Ovary (tissue), 9 donors: Measurements from ENCODE around the gene CHERP. TPM values are rescaled to one million over a fixed set of nuclear protein-coding genes. Genes with fewer than 3 reads are reported as not detected.

Source experiments
- DNase-seq, 5 donors: peaks; one replicate each; pipeline ENCODE4 v3.0.0-alpha.2; 2019 to 2020
- H3K27ac ChIP-seq, 2 donors: fragments of 200-600 bp; one replicate each; pipeline versions ENCODE4 v1.5.1 to v1.8.0; 2019 to 2022
- H3K27me3 ChIP-seq: fragments of 200-600 bp; one replicate; pipeline ENCODE4 v1.8.0; 2022
- H3K36me3 ChIP-seq: fragments of 200-600 bp; sonication (generic); one replicate; pipeline ENCODE4 v1.5.1; 2019
- H3K4me1 ChIP-seq: one replicate; pipeline ENCODE4 v1.8.1; 2013; ENCODE audit warnings: mild to moderate bottlenecking, moderate library complexity; ENCODE audit not compliant: insufficient read depth
- H3K4me3 ChIP-seq: fragments of 200-600 bp; sonication (generic); one replicate; pipeline ENCODE4 v1.5.1; 2017
- H3K9me3 ChIP-seq, 2 donors: fragments of 200-600 bp in 1 of 2; sonication (generic) in 1 of 2; one replicate each; pipeline versions ENCODE4 v1.5.1 to v1.8.1; 2013 to 2019; ENCODE audit warnings: mild to moderate bottlenecking in 1 of 2, moderate library complexity in 1 of 2
- EP300 ChIP-seq: sonication (generic); formaldehyde crosslinking; IDR thresholded peaks from one replicate; pipeline ENCODE4 v1.6.1; 2017; ENCODE audit warnings: antibody characterized with exemption
- POLR2A ChIP-seq: fragments of 450-650 bp; IDR thresholded peaks from one replicate; pipeline ENCODE4 v1.6.1; 2017; ENCODE audit warnings: antibody characterized with exemption, mild to moderate bottlenecking, moderate library complexity
- WGBS, 3 donors: extraction: QIAGEN DNeasy Blood & Tissue Kit in 1 of 3; methylation state at CpG; one replicate each; pipeline versions ENCODE4 v1.1.5 to v1.1.7; 2013 to 2017; 5-methylcytosine and 5-hydroxymethylcytosine counted together
- intact Hi-C, 4 donors: fragments of 100-400 bp; cut with DNase I; formaldehyde crosslinking; loops; one replicate each; pipeline versions ENCODE4 v1.11.0 to v1.15.1; 2022 to 2023
- polyA plus RNA-seq, 2 donors: library from polyadenylated mRNA; stranded (reverse); fragments of 200-250 nt in 1 of 2; fragments of 350-450 nt in 1 of 2; fragmentation: Illumina TruSeq in 1 of 2; extraction: RNeasy Lipid Tissue Mini Kit (QIAGEN cat#74804) in 1 of 2; gene quantifications; one replicate each; pipeline ENCODE4 v1.2.3, GENCODE V29; 2013 to 2014
- total RNA-seq, 7 donors: library from RNA; depleted of rRNA in 2 of 7; stranded (reverse); fragments of >200 nt in 2 of 7; fragmentation: NEBNext Ultra II Directional in 3 of 7; extraction: Animal tissue kit (Norgen Biotek cat#: 25700) in 3 of 7; gene quantifications; one replicate each; pipeline versions ENCODE4 v1.1.0 to v1.2.4, GENCODE V29; 2016 to 2023
- TF ChIP-seq, protein P1 (sequence below), 3 donors: fragments of 450-650 bp in 2 of 3; fragments of 200-600 bp in 1 of 3; IDR thresholded peaks; one replicate each; pipeline versions ENCODE4 v1.5.1 to v1.8.0; 2016 to 2022; ENCODE audit warnings: antibody characterized with exemption in 3 of 3, mild to moderate bottlenecking in 1 of 3
- donor health status: DM: no; HTN: no; CAD: no; lungs with moderate emphysema.
- donor health status: DM: no; HTN: no; CAD: no.
- donor health status: Bipolar disorder and iron deficiency.
- donor health status: DM: yes; HTN: yes; CAD: no.
- donor health status: DM: no; HTN: no; CAD: no.
- donor health status: DM: yes; HTN: yes; CAD: no.

CHERP gene
- total and polyA plus RNA-seq, 9 donors = 5.9 to 52.6 (median 39.7) TPM

DNA sequence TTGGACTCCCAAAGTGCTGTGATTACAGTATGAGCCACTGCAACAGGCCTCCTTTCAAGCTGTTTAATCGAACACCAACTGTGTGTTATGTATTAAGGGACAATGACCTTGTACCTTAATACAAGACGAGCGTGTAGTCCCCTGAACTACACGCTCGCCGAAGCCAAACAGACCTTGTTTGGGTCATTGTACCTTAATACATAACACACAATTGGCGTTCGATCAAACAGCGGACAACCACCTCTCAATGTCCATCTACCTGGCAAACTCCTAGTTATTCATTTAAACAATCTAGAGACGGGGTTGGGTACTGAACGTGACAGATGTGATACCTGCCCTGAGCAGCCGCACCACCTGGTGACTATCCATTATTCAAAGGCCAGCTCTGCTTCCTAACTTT lies 1.3 kb downstream of the CHERP start:
- intact Hi-C loops = no loop called here
- Histone ChIP-seq H3K27me3 (no peaks in the 10 kb centered on the region), H3K36me3 (no peaks in the 10 kb centered on the region), H3K9me3 (no peaks in the 10 kb centered on the region), H3K4me1 (peaks cover 10% of the 10 kb centered on the region), H3K4me3 (peak overlapping the region; percentile 84), H3K27ac (no peak overlapping the region)
- TF ChIP-seq POLR2A (no peak), EP300 (no peak)
- TF ChIP-seq, protein P1, sequence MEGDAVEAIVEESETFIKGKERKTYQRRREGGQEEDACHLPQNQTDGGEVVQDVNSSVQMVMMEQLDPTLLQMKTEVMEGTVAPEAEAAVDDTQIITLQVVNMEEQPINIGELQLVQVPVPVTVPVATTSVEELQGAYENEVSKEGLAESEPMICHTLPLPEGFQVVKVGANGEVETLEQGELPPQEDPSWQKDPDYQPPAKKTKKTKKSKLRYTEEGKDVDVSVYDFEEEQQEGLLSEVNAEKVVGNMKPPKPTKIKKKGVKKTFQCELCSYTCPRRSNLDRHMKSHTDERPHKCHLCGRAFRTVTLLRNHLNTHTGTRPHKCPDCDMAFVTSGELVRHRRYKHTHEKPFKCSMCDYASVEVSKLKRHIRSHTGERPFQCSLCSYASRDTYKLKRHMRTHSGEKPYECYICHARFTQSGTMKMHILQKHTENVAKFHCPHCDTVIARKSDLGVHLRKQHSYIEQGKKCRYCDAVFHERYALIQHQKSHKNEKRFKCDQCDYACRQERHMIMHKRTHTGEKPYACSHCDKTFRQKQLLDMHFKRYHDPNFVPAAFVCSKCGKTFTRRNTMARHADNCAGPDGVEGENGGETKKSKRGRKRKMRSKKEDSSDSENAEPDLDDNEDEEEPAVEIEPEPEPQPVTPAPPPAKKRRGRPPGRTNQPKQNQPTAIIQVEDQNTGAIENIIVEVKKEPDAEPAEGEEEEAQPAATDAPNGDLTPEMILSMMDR (IDR thresholded peaks at IDR 0.05) = no peak
- no peak for DNase-seq
- WGBS, 3 donors = 64 to 78% (median 70%) methylated on average over 12 of the region's 12 CpGs

DNA sequence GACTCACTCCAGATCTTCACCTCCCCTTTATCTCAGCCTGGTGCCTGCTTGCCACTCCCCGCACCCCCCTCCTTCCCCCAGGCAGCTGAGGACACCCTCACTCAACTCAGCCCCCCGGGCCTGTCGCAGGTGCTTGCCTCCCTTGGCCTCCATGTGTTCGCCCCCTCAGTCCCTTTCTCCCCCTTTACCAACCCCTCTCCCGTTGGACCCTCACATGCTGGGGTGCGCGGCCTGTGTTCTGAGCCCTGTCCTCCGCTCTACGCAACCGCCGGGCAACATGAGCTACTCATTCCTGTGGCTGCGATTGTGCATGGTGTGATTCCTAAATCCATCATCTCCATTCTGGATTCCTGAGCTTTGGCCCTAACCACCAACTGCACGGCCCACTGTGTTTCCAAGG lies 5.1 kb downstream of the CHERP start:
- Histone ChIP-seq H3K4me3 (no peak overlapping the region), H3K9me3 (no peaks in the 10 kb centered on the region), H3K27ac (no peak overlapping the region), H3K36me3 (no peaks in the 10 kb centered on the region), H3K4me1 (peaks cover 10% of the 10 kb centered on the region), H3K27me3 (no peaks in the 10 kb centered on the region)
- no peak for TF ChIP-seq POLR2A
- TF ChIP-seq, protein P1 (IDR thresholded peaks at IDR 0.05) = no peak
- TF ChIP-seq EP300 = no peak
- intact Hi-C loops = no loop called here
- 81 to 86% (median 83%) methylated on average over 13 of the region's 13 CpGs for WGBS, 3 donors
- DNase-seq = no peak

DNA sequence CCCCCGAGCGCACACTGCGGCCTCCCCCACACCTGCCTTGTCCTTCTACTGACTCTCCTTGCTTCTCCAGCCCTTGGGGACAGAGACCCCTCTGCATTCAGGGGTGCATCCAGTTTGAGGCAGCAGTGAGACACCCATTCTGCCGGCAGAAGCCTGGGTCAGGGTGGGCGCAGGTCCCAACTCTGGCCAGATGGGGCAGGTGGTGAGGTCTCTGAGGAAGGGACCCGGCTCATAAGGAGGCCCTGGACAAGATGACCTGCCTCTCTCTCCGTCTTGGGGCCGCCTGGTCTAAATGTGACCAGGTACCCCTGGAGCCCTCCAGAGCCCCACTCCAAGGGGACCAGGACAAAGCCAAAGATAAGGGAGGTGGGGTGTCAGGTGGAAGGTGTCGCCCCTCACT lies 6.1 kb downstream of the CHERP start:
- 82 to 91% (median 83%) methylated on average over 9 of the region's 9 CpGs for WGBS, 3 donors
- DNase-seq = no peak
- Histone ChIP-seq H3K27ac (no peak overlapping the region), H3K27me3 (no peaks in the 10 kb centered on the region), H3K36me3 (peaks cover 3% of the 10 kb centered on the region), H3K4me1 (peaks cover 6% of the 10 kb centered on the region), H3K9me3 (no peaks in the 10 kb centered on the region), H3K4me3 (no peak overlapping the region)
- TF ChIP-seq, protein P1 (IDR thresholded peaks at IDR 0.05) = no peak
- TF ChIP-seq POLR2A (no peak), EP300 (no peak)
- intact Hi-C loops = no loop called here

DNA sequence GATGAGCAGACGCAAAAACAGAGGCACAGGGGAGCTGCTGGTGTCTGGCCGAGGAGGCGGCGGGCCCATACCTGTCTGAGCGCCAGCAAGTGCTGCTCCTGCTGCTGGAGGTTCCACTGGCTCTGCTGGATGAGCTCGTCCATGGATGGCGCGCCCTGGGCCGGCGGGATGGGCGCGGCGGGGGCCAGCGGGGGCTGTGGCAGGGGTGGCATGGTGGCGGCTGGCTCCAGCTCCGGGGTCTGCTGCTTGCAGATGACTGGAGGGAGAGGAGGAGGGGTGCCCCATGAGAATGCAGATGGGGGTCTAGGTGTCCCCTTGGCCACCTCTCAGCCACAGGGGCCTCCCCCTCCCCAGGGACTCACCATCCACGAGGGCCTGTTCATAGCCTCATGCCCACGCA lies 6.9 kb downstream of the CHERP start:
- Histone ChIP-seq H3K36me3 (peaks cover 3% of the 10 kb centered on the region), H3K27me3 (no peaks in the 10 kb centered on the region), H3K9me3 (no peaks in the 10 kb centered on the region), H3K27ac (no peak overlapping the region), H3K4me1 (peaks cover 2% of the 10 kb centered on the region), H3K4me3 (no peak overlapping the region)
- intact Hi-C loops = no loop called here
- no peak for DNase-seq
- TF ChIP-seq, protein P1 (IDR thresholded peaks at IDR 0.05) = no peak
- TF ChIP-seq POLR2A = no peak
- TF ChIP-seq EP300 = no peak
- 89 to 94% (median 90%) methylated on average over 18 of the region's 18 CpGs for WGBS, 3 donors
